DOHH2 (cell line): Measurements from ENCODE around the gene SERPINB13.

Experiments used
- EZH2phosphoT487 ChIP-seq: fragments of 200-600 bp; sonication (generic); IDR thresholded peaks from 2 replicates; pipeline ENCODE4 v1.6.1; 2017; ENCODE audit warnings: borderline replicate concordance, mild to moderate bottlenecking, antibody characterized with exemption, low read length, moderate library complexity, mixed read lengths
- TF ChIP-seq, protein P1 (sequence below): fragments of 200-600 bp; sonication (generic); IDR thresholded peaks from one replicate; pipeline ENCODE4 v1.5.1; 2014; ENCODE audit warnings: antibody characterized with exemption, mild to moderate bottlenecking, low read depth, low read length; ENCODE audit not compliant: poor library complexity, severe bottlenecking

- TF ChIP-seq, protein P1, sequence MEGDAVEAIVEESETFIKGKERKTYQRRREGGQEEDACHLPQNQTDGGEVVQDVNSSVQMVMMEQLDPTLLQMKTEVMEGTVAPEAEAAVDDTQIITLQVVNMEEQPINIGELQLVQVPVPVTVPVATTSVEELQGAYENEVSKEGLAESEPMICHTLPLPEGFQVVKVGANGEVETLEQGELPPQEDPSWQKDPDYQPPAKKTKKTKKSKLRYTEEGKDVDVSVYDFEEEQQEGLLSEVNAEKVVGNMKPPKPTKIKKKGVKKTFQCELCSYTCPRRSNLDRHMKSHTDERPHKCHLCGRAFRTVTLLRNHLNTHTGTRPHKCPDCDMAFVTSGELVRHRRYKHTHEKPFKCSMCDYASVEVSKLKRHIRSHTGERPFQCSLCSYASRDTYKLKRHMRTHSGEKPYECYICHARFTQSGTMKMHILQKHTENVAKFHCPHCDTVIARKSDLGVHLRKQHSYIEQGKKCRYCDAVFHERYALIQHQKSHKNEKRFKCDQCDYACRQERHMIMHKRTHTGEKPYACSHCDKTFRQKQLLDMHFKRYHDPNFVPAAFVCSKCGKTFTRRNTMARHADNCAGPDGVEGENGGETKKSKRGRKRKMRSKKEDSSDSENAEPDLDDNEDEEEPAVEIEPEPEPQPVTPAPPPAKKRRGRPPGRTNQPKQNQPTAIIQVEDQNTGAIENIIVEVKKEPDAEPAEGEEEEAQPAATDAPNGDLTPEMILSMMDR: no peak
- TF ChIP-seq EZH2phosphoT487: no peak
These were observed 37.1 kb upstream of the SERPINB13 start for GRCh38 chr18:63550068-63550467.
